ENCODE measurements around the gene MYOF. TPM values are rescaled to one million over a fixed set of nuclear protein-coding genes. Genes with fewer than 3 reads are reported as not detected.

The MYOF gene
- total RNA-seq, 2 donors from 2014 or later = 21.1 to 25.7 TPM

DNA sequence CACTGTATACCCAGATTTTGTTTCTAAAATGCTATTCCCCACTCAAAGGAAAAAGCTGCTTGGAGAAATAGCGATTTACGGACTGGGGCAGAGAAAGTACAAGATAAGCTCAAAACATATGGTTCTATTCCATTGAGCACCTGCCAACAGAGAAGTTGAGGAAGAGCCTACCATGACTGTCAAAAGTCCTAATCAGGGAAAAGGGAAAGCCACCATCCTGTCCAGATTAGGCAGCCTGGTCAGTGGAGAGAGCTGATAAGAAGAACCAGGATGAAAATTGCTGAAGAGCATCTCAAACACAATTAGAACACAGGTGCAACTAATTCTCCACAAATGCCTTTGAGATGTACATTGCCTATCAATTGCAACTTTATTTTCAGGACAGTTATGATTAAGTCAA is 104.1 kb downstream of the MYOF start:
- Histone ChIP-seq H3K27ac (no peak overlapping the region), H3K27me3 (no peaks in the 10 kb centered on the region), H3K4me1 (no peaks in the 10 kb centered on the region), H3K36me3 (replicated peaks in 1 of 2; ENCODE audit: insufficient read depth in 1 of 2, low read depth in 2 of 2) (no peaks in the 10 kb centered on the region), H3K4me3 (no peak overlapping the region), H3K9me3 (no peaks in the 10 kb centered on the region)
- ATAC-seq (no peak), DNase-seq (no peak)
- 85 to 90% methylated on average over 2 of the region's 2 CpGs for WGBS, 2 donors
- intact Hi-C loops (cut with DNase I) = no loop called here
- TF ChIP-seq, protein P1, sequence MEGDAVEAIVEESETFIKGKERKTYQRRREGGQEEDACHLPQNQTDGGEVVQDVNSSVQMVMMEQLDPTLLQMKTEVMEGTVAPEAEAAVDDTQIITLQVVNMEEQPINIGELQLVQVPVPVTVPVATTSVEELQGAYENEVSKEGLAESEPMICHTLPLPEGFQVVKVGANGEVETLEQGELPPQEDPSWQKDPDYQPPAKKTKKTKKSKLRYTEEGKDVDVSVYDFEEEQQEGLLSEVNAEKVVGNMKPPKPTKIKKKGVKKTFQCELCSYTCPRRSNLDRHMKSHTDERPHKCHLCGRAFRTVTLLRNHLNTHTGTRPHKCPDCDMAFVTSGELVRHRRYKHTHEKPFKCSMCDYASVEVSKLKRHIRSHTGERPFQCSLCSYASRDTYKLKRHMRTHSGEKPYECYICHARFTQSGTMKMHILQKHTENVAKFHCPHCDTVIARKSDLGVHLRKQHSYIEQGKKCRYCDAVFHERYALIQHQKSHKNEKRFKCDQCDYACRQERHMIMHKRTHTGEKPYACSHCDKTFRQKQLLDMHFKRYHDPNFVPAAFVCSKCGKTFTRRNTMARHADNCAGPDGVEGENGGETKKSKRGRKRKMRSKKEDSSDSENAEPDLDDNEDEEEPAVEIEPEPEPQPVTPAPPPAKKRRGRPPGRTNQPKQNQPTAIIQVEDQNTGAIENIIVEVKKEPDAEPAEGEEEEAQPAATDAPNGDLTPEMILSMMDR (IDR thresholded peaks at IDR 0.05) = no peak
- no peak for TF ChIP-seq POLR2A (IDR thresholded peaks at IDR 0.05)

DNA sequence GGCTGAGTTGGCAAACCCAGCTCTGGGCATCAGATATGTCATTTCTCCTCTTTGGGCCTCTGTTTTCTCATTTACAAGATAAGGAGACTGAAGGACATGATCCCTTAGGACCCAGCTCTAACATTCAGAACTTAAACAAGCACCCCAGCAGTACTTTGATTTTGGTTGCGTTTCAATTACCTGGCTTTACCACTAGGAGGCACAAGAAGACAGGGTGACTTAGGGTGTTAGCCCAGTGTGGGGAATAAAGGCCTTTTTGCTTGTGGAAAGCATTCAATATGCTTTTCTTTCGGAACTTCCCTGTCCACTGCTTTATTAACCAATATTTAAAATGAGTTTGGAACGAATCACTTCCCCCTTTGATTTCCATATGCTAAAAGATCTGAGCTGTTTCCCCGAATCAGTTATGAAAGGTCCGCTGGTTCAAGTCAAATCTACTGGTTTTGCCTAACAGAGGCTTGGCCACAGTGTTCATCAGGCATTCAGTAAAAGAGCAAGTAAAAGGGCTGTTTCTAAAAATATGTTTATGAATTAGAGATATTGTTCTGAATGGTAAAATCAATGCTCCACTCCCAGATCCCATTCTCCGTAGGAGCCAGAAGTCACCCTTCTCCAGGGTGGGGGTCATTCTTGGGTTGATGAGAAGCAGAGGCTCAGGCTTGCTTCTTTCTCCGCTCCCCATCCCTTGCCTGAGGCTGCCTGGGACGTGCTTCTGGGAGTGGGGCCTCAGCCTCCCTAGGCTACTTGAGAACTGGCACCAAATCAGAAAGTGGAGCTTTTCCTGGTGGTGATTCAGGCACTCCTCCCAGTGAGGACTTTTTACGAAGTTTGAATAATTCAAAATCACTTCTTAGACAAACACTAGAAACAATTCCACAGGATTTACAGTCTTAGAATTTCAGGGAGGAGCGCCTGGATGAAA is 105.5 kb downstream of the MYOF start:
- intact Hi-C loops (cut with DNase I) = no loop called here
- TF ChIP-seq POLR2A (IDR thresholded peaks at IDR 0.05) = no peak
- TF ChIP-seq, protein P1 (IDR thresholded peaks at IDR 0.05) = peak; percentile 85 to 98 (median 94)
- Histone ChIP-seq H3K4me1 (no peaks in the 10 kb centered on the region), H3K36me3 (replicated peaks in 1 of 2; ENCODE audit: insufficient read depth in 1 of 2, low read depth in 2 of 2) (no peaks in the 10 kb centered on the region), H3K9me3 (no peaks in the 10 kb centered on the region), H3K27ac (peak overlapping the region in 2 of 4 donors; percentile 26), H3K4me3 (no peak overlapping the region), H3K27me3 (no peaks in the 10 kb centered on the region)
- ATAC-seq = peak; percentile 93
- DNase-seq = peak; percentile 8 to 73 (median 47)
- WGBS, 2 donors = 42 to 43% methylated on average over 10 of the region's 10 CpGs

DNA sequence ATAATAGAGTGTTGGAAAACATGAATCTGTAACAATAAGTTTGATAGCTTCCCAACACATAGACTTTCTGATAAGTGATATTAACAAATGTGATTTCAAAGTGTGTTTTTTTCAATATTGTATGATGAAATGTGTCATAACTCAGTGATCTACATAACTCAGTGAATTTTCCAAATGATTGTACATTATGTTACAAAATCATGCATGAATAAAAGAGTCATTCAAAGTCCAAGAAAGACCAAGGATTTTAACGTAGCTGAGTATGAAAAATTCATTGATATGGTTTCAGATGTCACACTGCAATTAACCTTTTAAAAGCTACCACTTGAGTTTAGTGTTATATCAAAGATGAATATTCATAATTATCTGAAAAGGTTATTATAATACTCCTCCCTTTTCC is 111.2 kb downstream of the MYOF start:
- Histone ChIP-seq H3K27ac (no peak overlapping the region), H3K4me1 (no peaks in the 10 kb centered on the region), H3K9me3 (no peaks in the 10 kb centered on the region), H3K4me3 (no peak overlapping the region), H3K27me3 (no peaks in the 10 kb centered on the region), H3K36me3 (replicated peaks in 1 of 2; ENCODE audit: insufficient read depth in 1 of 2, low read depth in 2 of 2) (no peaks in the 10 kb centered on the region)
- no peak for DNase-seq
- TF ChIP-seq, protein P1 (IDR thresholded peaks at IDR 0.05) = no peak
- TF ChIP-seq POLR2A (IDR thresholded peaks at IDR 0.05) = no peak
- intact Hi-C loops (cut with DNase I) = no loop called here
- ATAC-seq = no peak
- WGBS, 2 donors = 28 to 29% methylated on average over 1 of the region's 1 CpG

DNA sequence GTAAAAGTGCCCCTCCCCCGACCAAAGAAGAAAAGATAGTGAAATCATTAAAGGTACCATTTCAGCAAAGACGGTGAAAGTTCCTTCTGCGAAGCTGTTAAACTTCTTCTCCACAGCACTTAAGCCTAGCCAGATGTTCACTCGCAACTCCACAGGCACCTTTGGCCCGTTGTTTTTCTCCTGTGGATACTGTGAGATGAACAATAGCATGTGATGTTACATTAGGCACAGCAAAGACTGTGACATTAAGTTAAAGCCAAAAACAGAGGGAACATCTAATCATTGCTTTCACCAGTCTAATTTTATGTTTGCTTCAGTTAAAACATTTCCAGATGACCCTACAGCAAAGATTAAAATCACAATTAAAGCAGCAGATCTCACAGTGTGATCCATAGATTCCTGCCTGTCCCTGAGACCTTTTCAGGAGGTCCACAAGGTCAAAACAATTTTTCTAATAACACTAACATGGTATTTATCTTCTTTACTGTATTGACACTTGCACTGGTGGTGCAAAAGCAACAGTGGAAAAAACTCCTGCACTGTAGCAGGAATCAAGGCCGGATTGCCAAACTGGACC is 112.5 kb downstream of the MYOF start:
- intact Hi-C loops (cut with DNase I) = no loop called here
- 62 to 66% methylated on average over 6 of the region's 6 CpGs for WGBS, 2 donors
- H3K27ac ChIP-seq = no peak overlapping the region
- no peak overlapping the region for H3K4me3 ChIP-seq
- TF ChIP-seq, protein P1 (IDR thresholded peaks at IDR 0.05) = no peak
- TF ChIP-seq POLR2A (IDR thresholded peaks at IDR 0.05) = no peak
- no peaks in the 10 kb centered on the region for H3K27me3 ChIP-seq
- no peaks in the 10 kb centered on the region for H3K36me3 ChIP-seq (replicated peaks in 1 of 2; ENCODE audit: insufficient read depth in 1 of 2, low read depth in 2 of 2)
- ATAC-seq (no peak), DNase-seq (no peak)
- H3K4me1 ChIP-seq = no peaks in the 10 kb centered on the region
- no peaks in the 10 kb centered on the region for H3K9me3 ChIP-seq
